HEK293 (cell line): Measurements from ENCODE around the gene AGMAT.

ENCODE experiments used
- CTCF ChIA-PET: fragments of 350-600 bp; formaldehyde crosslinking; extraction: SDS; loops from one replicate; lab custom pipeline; 2021; ENCODE audit warnings: antibody characterized with exemption; lab: Yijun Ruan, JAX
- POLR2A ChIA-PET: fragments of 300-600 bp; formaldehyde crosslinking; extraction: SDS; loops from one replicate; lab custom pipeline; 2020; ENCODE audit warnings: antibody characterized with exemption, inconsistent platforms; lab: Yijun Ruan, JAX
- H3K27ac ChIP-seq: fragments of 200-500 bp; sonication (Bioruptor generic); 2 replicates; pipeline ENCODE4 v1.5.1; 2014; ENCODE audit warnings: low read depth, low read length, control low read depth, inconsistent platforms; ENCODE audit errors: extremely low read depth
- H3K36me3 ChIP-seq, 2 experiments: fragments of 200-500 bp in 1 of 2; sonication (Bioruptor generic) in 1 of 2; 1 replicate in 1 of 2; 2 replicates in 1 of 2; pipeline ENCODE4 v1.5.1; 2014 to 2017; ENCODE audit warnings: inconsistent platforms in 2 of 2, low read length in 2 of 2; ENCODE audit not compliant: control insufficient read depth in 2 of 2, insufficient read depth in 1 of 2
- H3K4me1 ChIP-seq: fragments of 200-500 bp; sonication (Bioruptor generic); 2 replicates; pipeline ENCODE4 v1.5.1; 2014; ENCODE audit warnings: mild to moderate bottlenecking, low read length, inconsistent platforms; ENCODE audit not compliant: control insufficient read depth, insufficient read depth
- H3K4me3 ChIP-seq: 2 replicates; pipeline ENCODE4 v1.5.1; 2011; ENCODE audit warnings: low read depth, mild to moderate bottlenecking, control low read depth, low read length, moderate library complexity
- H3K9me3 ChIP-seq: fragments of 200-500 bp; sonication (Bioruptor generic); 2 replicates; pipeline ENCODE4 v1.5.1; 2014; ENCODE audit warnings: low read depth, low read length, inconsistent platforms; ENCODE audit not compliant: control insufficient read depth, insufficient read depth
- GLIS2 ChIP-seq: fragments of 450-650 bp; formaldehyde crosslinking; IDR thresholded peaks from 2 replicates; pipeline ENCODE4 v1.5.1; 2016; ENCODE audit warnings: missing biosample characterization, missing genetic modification characterization
- OVOL3 ChIP-seq: fragments of 450-650 bp; formaldehyde crosslinking; IDR thresholded peaks from 2 replicates; pipeline ENCODE4 v1.5.1; 2016; ENCODE audit warnings: missing biosample characterization, missing genetic modification characterization
- SP2 ChIP-seq: fragments of 450-650 bp; formaldehyde crosslinking; IDR thresholded peaks from 2 replicates; pipeline ENCODE4 v1.5.1; 2016; ENCODE audit warnings: missing biosample characterization, missing genetic modification characterization
- ZBTB8A ChIP-seq: fragments of 450-650 bp; formaldehyde crosslinking; IDR thresholded peaks from 2 replicates; pipeline ENCODE4 v1.5.1; 2016; ENCODE audit warnings: missing biosample characterization, missing genetic modification characterization
- ZNF138 ChIP-seq: fragments of 450-650 bp; formaldehyde crosslinking; IDR thresholded peaks from 2 replicates; pipeline ENCODE4 v1.5.1; 2016; ENCODE audit warnings: missing biosample characterization, missing genetic modification characterization, borderline replicate concordance
- ZNF140 ChIP-seq: fragments of 450-650 bp; formaldehyde crosslinking; IDR thresholded peaks from 2 replicates; pipeline ENCODE4 v1.5.1; 2016; ENCODE audit warnings: missing biosample characterization, missing genetic modification characterization
- ZNF146 ChIP-seq: fragments of 450-650 bp; formaldehyde crosslinking; IDR thresholded peaks from 2 replicates; pipeline ENCODE4 v1.5.1; 2016; ENCODE audit warnings: missing biosample characterization, missing genetic modification characterization
- ZNF221 ChIP-seq: fragments of 450-650 bp; formaldehyde crosslinking; IDR thresholded peaks from 2 replicates; pipeline ENCODE4 v1.5.1; 2017; ENCODE audit warnings: missing biosample characterization, missing genetic modification characterization, borderline replicate concordance
- ZNF426 ChIP-seq: fragments of 450-650 bp; formaldehyde crosslinking; IDR thresholded peaks from 2 replicates; pipeline ENCODE4 v1.5.1; 2017; ENCODE audit warnings: missing biosample characterization, missing genetic modification characterization, mild to moderate bottlenecking, inconsistent platforms, moderate library complexity
- ZNF514 ChIP-seq: fragments of 450-650 bp; formaldehyde crosslinking; IDR thresholded peaks from 2 replicates; pipeline ENCODE4 v1.5.1; 2016; ENCODE audit warnings: missing biosample characterization, missing genetic modification characterization
- ZNF544 ChIP-seq: fragments of 450-650 bp; formaldehyde crosslinking; IDR thresholded peaks from 2 replicates; pipeline ENCODE4 v1.5.0; 2017; ENCODE audit warnings: missing biosample characterization, missing genetic modification characterization
- ZNF792 ChIP-seq: fragments of 450-650 bp; formaldehyde crosslinking; IDR thresholded peaks from 2 replicates; pipeline ENCODE4 v1.5.1; 2016; ENCODE audit warnings: missing biosample characterization, missing genetic modification characterization
- ZNF830 ChIP-seq: fragments of 450-650 bp; IDR thresholded peaks from 2 replicates; pipeline ENCODE4 v1.5.0; 2018; ENCODE audit warnings: missing biosample characterization, missing genetic modification characterization, low read depth, mild to moderate bottlenecking, moderate library complexity
- TF ChIP-seq, protein P1 (sequence below): fragments of 450-650 bp; formaldehyde crosslinking; IDR thresholded peaks from 2 replicates; pipeline ENCODE4 v1.5.1; 2016; ENCODE audit warnings: missing biosample characterization, missing genetic modification characterization
- TF ChIP-seq, protein P2 (sequence below): fragments of 450-650 bp; formaldehyde crosslinking; IDR thresholded peaks from 2 replicates; pipeline ENCODE4 v1.5.1; 2017; ENCODE audit warnings: missing biosample characterization, missing genetic modification characterization
- TF ChIP-seq, protein P3 (sequence below): fragments of 450-650 bp; formaldehyde crosslinking; IDR thresholded peaks from 2 replicates; pipeline ENCODE4 v1.5.1; 2016; ENCODE audit warnings: missing biosample characterization, missing genetic modification characterization
- TF ChIP-seq, protein P4 (sequence below): fragments of 450-650 bp; formaldehyde crosslinking; IDR thresholded peaks from 2 replicates; pipeline ENCODE4 v1.5.0; 2017; ENCODE audit warnings: missing biosample characterization, missing genetic modification characterization, borderline replicate concordance

Gene AGMAT

DNA sequence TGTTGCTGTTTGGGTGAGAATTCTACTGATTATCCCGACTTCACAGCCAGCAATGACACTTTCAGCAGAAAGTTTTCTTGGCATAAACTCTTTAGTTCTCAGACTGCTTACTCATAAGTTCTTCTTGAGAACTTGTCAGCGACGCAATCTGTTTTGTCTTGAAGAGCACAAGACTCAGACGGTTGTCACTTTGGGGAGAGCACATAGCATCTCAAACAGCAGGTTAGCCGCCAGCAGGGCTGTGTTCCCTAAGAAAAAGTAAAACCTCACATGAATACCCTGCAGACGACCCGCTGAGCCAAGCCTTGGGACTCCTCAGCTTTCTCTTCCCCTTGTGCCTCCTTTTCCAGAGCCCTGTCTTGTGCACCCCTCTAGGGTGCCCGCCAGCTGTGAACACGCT is 11.4 kb downstream of the AGMAT start:
- POLR2A ChIA-PET, result no interaction called here
- H3K4me1 ChIP-seq, result no peaks in the 10 kb centered on the region
- peaks cover 11 to 24% of the 10 kb centered on the region in 2 experiments; a peak in 2 of 3 replicates for H3K36me3 ChIP-seq
- no peak overlapping the region for H3K4me3 ChIP-seq
- no peak overlapping the region for H3K27ac ChIP-seq
- CTCF ChIA-PET, result no interaction called here
- no peaks in the 10 kb centered on the region for H3K9me3 ChIP-seq
- no peak for TF ChIP-seq ZNF544
- no peak for TF ChIP-seq GLIS2
- TF ChIP-seq OVOL3, result no peak
- TF ChIP-seq ZNF146 (tag by site-specific recombination), result no peak
- no peak for TF ChIP-seq ZBTB8A (tag by site-specific recombination)

DNA sequence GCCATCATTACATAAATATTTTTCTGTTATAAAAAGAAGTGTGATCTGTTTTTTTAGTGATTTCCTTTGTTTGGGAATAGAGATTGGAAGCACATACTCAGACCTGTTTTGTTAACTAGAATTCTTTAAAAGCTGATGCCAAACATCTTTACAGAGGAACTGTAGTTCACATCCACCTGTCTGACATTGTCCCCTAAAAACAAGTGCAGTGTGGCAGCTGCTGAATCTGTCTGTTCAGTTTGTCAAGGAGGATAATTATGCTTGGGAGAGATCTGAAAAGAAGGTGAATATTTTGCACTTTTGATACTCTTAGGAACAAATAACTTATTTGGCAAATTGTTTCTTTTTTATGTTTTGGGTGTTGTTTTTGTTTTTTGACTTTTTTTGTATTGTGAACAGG is 13.6 kb downstream of the AGMAT start:
- TF ChIP-seq ZNF426 (tag by site-specific recombination) (no peak), SP2 (tag by site-specific recombination) (no peak), ZNF140 (tag by site-specific recombination) (no peak)
- TF ChIP-seq, all 188 proteins: peak for 0
- no peak overlapping the region for H3K27ac ChIP-seq
- no peaks in the 10 kb centered on the region for H3K9me3 ChIP-seq
- H3K36me3 ChIP-seq, result peaks cover 16 to 46% of the 10 kb centered on the region in 2 experiments; a peak in 2 of 3 replicates
- H3K4me3 ChIP-seq, result no peak overlapping the region
- ChIA-PET POLR2A (no interaction called here), CTCF (interaction anchor here (0.7 to 1.7 kb wide), 3 partner anchors 10 to 443 kb away, joined by 3 read pairs; no protein-coding TSS in a partner anchor)
- H3K4me1 ChIP-seq, result no peaks in the 10 kb centered on the region

DNA sequence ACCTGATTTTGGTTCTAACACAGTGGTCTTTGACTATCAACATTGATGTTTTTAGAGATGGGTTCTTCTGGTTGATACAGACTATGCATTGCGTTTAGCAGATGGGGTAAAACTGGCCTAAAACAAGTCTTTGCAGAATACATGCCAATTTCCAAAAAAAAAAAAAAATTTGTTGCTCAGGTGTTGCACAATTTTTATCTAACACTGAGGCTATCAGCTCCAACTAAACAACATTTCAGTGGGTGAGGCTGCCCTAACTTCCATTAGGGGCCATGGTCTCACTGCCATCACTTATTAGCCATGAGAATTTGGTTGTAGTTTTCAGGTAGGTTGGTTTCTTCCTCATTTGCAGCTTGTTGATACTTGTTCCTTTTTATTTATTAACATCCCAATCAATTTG is 14.0 kb downstream of the AGMAT start:
- POLR2A ChIA-PET, result no interaction called here
- Histone ChIP-seq H3K27ac (no peak overlapping the region), H3K4me3 (no peak overlapping the region), H3K9me3 (no peaks in the 10 kb centered on the region), H3K36me3 (peaks cover 16 to 50% of the 10 kb centered on the region in 2 experiments; a peak in 2 of 3 replicates), H3K4me1 (no peaks in the 10 kb centered on the region)
- CTCF ChIA-PET, result interaction anchor here (0.7 to 1.7 kb wide), 3 partner anchors 11 to 442 kb away, joined by 3 read pairs; no protein-coding TSS in a partner anchor
- no peak for TF ChIP-seq ZNF514 (tag by site-specific recombination)
- no peak for TF ChIP-seq ZNF830 (tag by site-specific recombination)
- TF ChIP-seq ZNF792, result no peak
- TF ChIP-seq, protein P1, sequence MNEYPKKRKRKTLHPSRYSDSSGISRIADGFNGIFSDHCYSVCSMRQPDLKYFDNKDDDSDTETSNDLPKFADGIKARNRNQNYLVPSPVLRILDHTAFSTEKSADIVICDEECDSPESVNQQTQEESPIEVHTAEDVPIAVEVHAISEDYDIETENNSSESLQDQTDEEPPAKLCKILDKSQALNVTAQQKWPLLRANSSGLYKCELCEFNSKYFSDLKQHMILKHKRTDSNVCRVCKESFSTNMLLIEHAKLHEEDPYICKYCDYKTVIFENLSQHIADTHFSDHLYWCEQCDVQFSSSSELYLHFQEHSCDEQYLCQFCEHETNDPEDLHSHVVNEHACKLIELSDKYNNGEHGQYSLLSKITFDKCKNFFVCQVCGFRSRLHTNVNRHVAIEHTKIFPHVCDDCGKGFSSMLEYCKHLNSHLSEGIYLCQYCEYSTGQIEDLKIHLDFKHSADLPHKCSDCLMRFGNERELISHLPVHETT (tag by site-specific recombination), result no peak
- TF ChIP-seq, protein P2, sequence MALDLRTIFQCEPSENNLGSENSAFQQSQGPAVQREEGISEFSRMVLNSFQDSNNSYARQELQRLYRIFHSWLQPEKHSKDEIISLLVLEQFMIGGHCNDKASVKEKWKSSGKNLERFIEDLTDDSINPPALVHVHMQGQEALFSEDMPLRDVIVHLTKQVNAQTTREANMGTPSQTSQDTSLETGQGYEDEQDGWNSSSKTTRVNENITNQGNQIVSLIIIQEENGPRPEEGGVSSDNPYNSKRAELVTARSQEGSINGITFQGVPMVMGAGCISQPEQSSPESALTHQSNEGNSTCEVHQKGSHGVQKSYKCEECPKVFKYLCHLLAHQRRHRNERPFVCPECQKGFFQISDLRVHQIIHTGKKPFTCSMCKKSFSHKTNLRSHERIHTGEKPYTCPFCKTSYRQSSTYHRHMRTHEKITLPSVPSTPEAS, result no peak
- TF ChIP-seq, protein P3, sequence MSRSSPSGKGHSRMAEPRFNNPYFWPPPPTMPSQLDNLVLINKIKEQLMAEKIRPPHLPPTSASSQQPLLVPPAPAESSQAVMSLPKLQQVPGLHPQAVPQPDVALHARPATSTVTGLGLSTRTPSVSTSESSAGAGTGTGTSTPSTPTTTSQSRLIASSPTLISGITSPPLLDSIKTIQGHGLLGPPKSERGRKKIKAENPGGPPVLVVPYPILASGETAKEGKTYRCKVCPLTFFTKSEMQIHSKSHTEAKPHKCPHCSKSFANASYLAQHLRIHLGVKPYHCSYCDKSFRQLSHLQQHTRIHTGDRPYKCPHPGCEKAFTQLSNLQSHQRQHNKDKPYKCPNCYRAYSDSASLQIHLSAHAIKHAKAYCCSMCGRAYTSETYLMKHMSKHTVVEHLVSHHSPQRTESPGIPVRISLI (tag by site-specific recombination), result no peak
- TF ChIP-seq ZNF138, result no peak

DNA sequence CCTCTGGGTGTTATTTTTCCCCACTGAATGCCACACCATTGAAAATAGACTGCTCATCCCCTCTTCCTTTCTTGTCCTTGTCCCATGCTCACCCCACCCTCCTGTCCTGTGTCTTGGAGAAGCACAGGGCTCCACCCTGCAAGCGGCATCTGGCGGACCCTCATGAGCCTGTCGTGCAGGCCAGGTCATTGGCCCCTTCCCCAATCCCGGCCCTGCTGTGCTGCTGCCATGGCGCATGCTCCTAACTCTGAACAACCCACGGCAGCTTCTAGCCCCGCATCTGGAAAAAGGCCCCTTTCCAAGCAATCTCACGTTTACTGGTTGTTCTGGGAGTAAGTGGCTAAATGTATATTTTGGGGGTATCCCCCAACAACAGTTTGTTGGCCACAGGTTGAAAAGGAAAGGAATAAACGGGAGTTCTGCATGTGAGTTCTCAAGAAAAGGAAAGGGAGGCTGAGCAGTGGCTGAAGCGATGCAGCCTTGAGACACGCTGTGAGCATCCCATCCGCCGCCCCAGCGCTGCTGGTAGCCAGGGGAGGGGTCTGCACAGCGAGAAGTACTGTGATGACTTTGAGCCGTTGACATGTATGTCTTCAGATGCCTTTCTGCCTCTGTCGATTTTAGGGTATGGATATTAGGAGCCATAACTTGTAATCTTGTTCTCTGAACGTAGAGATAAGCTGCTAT is 16.3 kb downstream of the AGMAT start:
- TF ChIP-seq, protein P4, sequence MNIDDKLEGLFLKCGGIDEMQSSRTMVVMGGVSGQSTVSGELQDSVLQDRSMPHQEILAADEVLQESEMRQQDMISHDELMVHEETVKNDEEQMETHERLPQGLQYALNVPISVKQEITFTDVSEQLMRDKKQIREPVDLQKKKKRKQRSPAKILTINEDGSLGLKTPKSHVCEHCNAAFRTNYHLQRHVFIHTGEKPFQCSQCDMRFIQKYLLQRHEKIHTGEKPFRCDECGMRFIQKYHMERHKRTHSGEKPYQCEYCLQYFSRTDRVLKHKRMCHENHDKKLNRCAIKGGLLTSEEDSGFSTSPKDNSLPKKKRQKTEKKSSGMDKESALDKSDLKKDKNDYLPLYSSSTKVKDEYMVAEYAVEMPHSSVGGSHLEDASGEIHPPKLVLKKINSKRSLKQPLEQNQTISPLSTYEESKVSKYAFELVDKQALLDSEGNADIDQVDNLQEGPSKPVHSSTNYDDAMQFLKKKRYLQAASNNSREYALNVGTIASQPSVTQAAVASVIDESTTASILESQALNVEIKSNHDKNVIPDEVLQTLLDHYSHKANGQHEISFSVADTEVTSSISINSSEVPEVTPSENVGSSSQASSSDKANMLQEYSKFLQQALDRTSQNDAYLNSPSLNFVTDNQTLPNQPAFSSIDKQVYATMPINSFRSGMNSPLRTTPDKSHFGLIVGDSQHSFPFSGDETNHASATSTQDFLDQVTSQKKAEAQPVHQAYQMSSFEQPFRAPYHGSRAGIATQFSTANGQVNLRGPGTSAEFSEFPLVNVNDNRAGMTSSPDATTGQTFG (tag by site-specific recombination), result no peak
- no peak for TF ChIP-seq ZNF221 (tag by site-specific recombination)
- Histone ChIP-seq H3K27ac (no peak overlapping the region), H3K4me1 (no peaks in the 10 kb centered on the region), H3K4me3 (no peak overlapping the region), H3K9me3 (no peaks in the 10 kb centered on the region), H3K36me3 (peaks cover 24 to 63% of the 10 kb centered on the region in 2 experiments)
- ChIA-PET POLR2A (no interaction called here), CTCF (interaction anchor here (0.6 to 1.2 kb wide), 3 partner anchors 146 to 173 kb away, joined by 3 read pairs; no protein-coding TSS in a partner anchor)
